SK-N-SH treated with all-trans-retinoic acid at 6 μM for 48 hours (cell line): ENCODE data around the gene UQCR11.

ENCODE experiments used
- ATAC-seq: fragments of 200-7000 bp; cut with Tn5 transposase; 3 replicates; pipeline ENCODE4 v1.9.1; 2020; ENCODE audit warnings: mild to moderate bottlenecking, moderate library complexity
- BACH2 ChIP-seq: fragments of 250-450 bp; sonication (Bioruptor Pico); IDR thresholded peaks from 2 replicates; pipeline ENCODE4 v1.9.0; 2021; ENCODE audit warnings: mild to moderate bottlenecking, borderline replicate concordance
- CSDC2 ChIP-seq: fragments of 250-450 bp; sonication (Bioruptor Pico); IDR thresholded peaks from 2 replicates; pipeline ENCODE4 v1.5.0; 2020; ENCODE audit warnings: mild to moderate bottlenecking, moderate library complexity
- GLIS3 ChIP-seq: fragments of 250-450 bp; sonication (Bioruptor Pico); IDR thresholded peaks from 2 replicates; pipeline ENCODE4 v1.5.0; 2020; ENCODE audit warnings: mild to moderate bottlenecking, moderate library complexity
- ISL1 ChIP-seq: fragments of 250-450 bp; sonication (Bioruptor Pico); IDR thresholded peaks from 2 replicates; pipeline ENCODE4 v2.1.2; 2022; ENCODE audit warnings: mild to moderate bottlenecking, moderate library complexity
- OSR1 ChIP-seq: fragments of 250-450 bp; sonication (Bioruptor Pico); IDR thresholded peaks from 2 replicates; pipeline ENCODE4 v1.8.0; 2022; ENCODE audit warnings: moderate library complexity, mild to moderate bottlenecking, inconsistent platforms
- PPARA ChIP-seq: fragments of 250-450 bp; sonication (Bioruptor Pico); IDR thresholded peaks from 2 replicates; pipeline ENCODE4 v1.5.0; 2020; ENCODE audit warnings: mild to moderate bottlenecking, borderline replicate concordance
- SNAI2 ChIP-seq: fragments of 250-450 bp; sonication (Bioruptor Pico); IDR thresholded peaks from 2 replicates; pipeline ENCODE4 v1.5.0; 2020; ENCODE audit warnings: mild to moderate bottlenecking, moderate library complexity
- TCF4 ChIP-seq: fragments of 250-450 bp; sonication (Bioruptor Pico); IDR thresholded peaks from 2 replicates; pipeline ENCODE4 v1.8.0; 2021; ENCODE audit warnings: mild to moderate bottlenecking, moderate library complexity, borderline replicate concordance
- TOX ChIP-seq: fragments of 250-450 bp; sonication (Bioruptor Pico); IDR thresholded peaks from 2 replicates; pipeline ENCODE4 v1.8.0; 2021; ENCODE audit warnings: mild to moderate bottlenecking, moderate library complexity, borderline replicate concordance
- ZC3H10 ChIP-seq: fragments of 250-450 bp; sonication (Bioruptor Pico); IDR thresholded peaks from 2 replicates; pipeline ENCODE4 v1.5.1; 2021; ENCODE audit warnings: mild to moderate bottlenecking, moderate library complexity
- ZFP30 ChIP-seq: fragments of 450-650 bp; formaldehyde crosslinking; IDR thresholded peaks from 2 replicates; pipeline ENCODE4 v1.5.0; 2022; ENCODE audit warnings: mild to moderate bottlenecking, moderate library complexity
- ZNF565 ChIP-seq: fragments of 450-650 bp; formaldehyde crosslinking; conservative IDR thresholded peaks from 2 replicates; pipeline ENCODE4 v1.5.0; 2020; ENCODE audit warnings: low read depth, mild to moderate bottlenecking, moderate library complexity
- ZNF70 ChIP-seq: fragments of 450-650 bp; formaldehyde crosslinking; IDR thresholded peaks from 2 replicates; pipeline ENCODE4 v1.5.0; 2020; ENCODE audit warnings: mild to moderate bottlenecking, moderate library complexity
- ZNF8 ChIP-seq: fragments of 450-650 bp; formaldehyde crosslinking; IDR thresholded peaks from 2 replicates; pipeline ENCODE4 v1.5.0; 2020; ENCODE audit warnings: mild to moderate bottlenecking, moderate library complexity
- TF ChIP-seq, protein P1 (sequence below): fragments of 250-450 bp; sonication (Bioruptor Pico); IDR thresholded peaks from 2 replicates; pipeline ENCODE4 v1.5.1; 2020; ENCODE audit warnings: low read depth, mild to moderate bottlenecking, moderate library complexity
- TF ChIP-seq, protein P2 (sequence below): fragments of 250-450 bp; sonication (Bioruptor Pico); IDR thresholded peaks from 2 replicates; pipeline ENCODE4 v1.8.0; 2021; ENCODE audit warnings: low read depth, mild to moderate bottlenecking, moderate library complexity, borderline replicate concordance
- TF ChIP-seq, protein P3 (sequence below): fragments of 250-450 bp; sonication (Bioruptor Pico); IDR thresholded peaks from 2 replicates; pipeline ENCODE4 v1.5.1; 2021; ENCODE audit warnings: mild to moderate bottlenecking, moderate library complexity
- TF ChIP-seq, protein P4 (sequence below): fragments of 250-450 bp; sonication (Bioruptor Pico); IDR thresholded peaks from 2 replicates; pipeline ENCODE4 v1.5.0; 2020; ENCODE audit warnings: mild to moderate bottlenecking, moderate library complexity

The UQCR11 gene

DNA sequence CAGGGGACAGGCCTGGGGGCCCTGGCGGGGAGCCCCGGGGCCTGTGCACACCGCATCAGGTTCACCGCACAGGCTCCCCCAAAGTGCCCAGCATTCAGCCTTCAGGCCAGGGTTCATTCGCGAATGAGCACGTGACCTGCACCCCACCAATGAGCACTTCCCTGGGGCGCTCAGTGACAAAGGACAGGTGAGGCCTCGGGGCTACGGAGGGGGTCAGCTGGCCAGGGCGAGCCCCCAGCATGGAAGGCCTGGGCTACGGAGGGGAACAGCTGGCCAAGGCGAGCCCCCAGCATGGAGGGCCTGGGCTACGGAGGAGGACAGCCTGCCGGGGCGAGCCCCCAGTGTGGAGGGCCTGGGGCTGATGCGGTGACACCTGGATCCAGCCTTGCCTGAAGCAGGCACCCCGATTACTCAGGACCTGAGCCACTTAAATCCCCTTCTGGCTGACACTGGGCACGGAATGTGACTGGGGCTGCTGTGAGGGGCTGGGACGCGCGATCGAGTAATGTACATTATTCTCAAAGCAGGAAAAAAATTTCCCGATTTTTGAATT lies 24.1 kb upstream of the UQCR11 start (continued):
- TF ChIP-seq, protein P1, sequence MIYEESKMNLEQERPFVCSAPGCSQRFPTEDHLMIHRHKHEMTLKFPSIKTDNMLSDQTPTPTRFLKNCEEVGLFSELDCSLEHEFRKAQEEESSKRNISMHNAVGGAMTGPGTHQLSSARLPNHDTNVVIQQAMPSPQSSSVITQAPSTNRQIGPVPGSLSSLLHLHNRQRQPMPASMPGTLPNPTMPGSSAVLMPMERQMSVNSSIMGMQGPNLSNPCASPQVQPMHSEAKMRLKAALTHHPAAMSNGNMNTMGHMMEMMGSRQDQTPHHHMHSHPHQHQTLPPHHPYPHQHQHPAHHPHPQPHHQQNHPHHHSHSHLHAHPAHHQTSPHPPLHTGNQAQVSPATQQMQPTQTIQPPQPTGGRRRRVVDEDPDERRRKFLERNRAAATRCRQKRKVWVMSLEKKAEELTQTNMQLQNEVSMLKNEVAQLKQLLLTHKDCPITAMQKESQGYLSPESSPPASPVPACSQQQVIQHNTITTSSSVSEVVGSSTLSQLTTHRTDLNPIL (CRISPR knock-in tag): no peak
- TF ChIP-seq BACH2 (CRISPR knock-in tag) (no peak), ZNF565 (CRISPR knock-in tag) (no peak), ZNF8 (CRISPR knock-in tag) (no peak)

DNA sequence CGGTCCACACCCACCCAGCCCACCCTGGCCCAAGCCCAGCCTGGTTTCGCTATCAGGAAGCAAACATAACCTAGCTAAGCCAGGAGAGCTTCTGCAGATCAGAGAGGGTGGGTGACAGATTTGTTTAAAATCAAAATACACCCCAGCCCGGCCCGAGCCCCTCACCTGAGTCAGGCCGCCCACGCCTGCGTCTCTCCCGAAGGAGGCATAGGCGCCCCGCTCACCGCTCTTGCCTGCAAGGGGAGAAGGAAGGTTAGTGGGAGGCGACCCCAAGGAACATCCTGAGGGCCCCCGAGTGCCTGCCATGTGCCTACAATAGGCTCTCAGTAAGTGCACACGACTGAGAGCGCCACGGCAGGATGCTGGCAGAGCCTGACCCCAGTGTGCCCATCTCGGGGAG lies 21.9 kb upstream of the UQCR11 start:
- TF ChIP-seq ZFP30 (CRISPR knock-in tag) (no peak), ZC3H10 (CRISPR knock-in tag) (no peak)
- ATAC-seq: no peak

DNA sequence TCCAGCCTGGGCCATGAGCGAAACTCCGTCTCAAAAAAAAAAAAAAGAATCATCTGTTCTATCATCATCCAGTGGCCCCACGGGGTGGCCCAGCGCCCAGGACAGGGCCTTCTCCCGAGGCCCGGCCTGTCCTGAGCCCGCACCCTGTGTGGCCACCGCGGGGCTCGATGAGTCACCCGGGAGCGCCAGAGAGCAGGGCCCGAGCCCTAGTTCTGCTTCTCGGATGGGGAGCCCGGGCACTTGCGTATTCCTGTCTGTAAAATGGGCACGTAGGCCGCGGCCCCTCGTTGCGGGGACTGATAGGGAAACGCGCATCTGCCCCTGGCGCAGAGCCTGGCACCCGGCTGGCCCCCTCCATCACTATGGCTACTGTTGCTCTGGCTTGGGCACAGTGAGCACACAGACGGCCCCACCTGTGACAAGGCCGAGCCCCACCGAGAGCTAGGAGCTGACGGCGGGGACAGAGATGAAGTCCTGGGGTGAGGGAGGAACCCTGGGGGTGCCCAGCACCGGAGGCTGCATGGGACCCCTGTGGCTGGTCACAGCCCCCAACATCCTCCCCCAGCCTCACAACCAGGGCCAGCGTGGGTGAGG lies 21.3 kb upstream of the UQCR11 start:
- no peak for ATAC-seq
- TF ChIP-seq OSR1 (CRISPR knock-in tag): no peak
- no peak for TF ChIP-seq SNAI2 (CRISPR knock-in tag)
- TF ChIP-seq, protein P1 (CRISPR knock-in tag): no peak
- no peak for TF ChIP-seq TOX (CRISPR knock-in tag)
- TF ChIP-seq ZNF8 (CRISPR knock-in tag): no peak
- no peak for TF ChIP-seq CSDC2 (CRISPR knock-in tag)

DNA sequence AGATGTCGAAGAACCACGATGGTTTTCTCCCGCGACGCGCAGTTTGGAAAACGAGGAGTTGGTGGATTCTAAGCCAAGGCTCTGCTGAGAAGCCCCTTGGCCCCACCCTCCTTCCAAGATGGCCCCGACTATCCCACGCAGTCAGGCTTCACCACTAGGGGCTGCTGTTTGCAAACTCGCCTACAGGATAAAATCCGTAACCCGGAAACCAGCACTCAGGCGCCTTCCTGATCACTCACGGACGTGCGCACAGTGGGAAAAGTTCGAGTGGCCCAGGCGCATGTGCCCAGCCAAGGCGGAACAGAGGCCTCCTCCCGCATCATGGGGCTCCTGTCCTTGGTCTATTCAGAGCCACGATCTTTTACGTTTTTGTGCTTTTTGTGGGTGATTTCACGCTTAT lies 19.2 kb upstream of the UQCR11 start:
- TF ChIP-seq, protein P2, sequence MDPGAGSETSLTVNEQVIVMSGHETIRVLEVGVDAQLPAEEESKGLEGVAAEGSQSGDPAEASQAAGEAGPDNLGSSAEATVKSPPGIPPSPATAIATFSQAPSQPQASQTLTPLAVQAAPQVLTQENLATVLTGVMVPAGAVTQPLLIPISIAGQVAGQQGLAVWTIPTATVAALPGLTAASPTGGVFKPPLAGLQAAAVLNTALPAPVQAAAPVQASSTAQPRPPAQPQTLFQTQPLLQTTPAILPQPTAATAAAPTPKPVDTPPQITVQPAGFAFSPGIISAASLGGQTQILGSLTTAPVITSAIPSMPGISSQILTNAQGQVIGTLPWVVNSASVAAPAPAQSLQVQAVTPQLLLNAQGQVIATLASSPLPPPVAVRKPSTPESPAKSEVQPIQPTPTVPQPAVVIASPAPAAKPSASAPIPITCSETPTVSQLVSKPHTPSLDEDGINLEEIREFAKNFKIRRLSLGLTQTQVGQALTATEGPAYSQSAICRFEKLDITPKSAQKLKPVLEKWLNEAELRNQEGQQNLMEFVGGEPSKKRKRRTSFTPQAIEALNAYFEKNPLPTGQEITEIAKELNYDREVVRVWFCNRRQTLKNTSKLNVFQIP (CRISPR knock-in tag): no peak
- TF ChIP-seq SNAI2 (CRISPR knock-in tag): no peak
- TF ChIP-seq ZNF8 (CRISPR knock-in tag): no peak
- TF ChIP-seq ZC3H10 (CRISPR knock-in tag): no peak
- TF ChIP-seq TCF4 (CRISPR knock-in tag): no peak
- TF ChIP-seq TOX (CRISPR knock-in tag): no peak
- TF ChIP-seq, protein P3, sequence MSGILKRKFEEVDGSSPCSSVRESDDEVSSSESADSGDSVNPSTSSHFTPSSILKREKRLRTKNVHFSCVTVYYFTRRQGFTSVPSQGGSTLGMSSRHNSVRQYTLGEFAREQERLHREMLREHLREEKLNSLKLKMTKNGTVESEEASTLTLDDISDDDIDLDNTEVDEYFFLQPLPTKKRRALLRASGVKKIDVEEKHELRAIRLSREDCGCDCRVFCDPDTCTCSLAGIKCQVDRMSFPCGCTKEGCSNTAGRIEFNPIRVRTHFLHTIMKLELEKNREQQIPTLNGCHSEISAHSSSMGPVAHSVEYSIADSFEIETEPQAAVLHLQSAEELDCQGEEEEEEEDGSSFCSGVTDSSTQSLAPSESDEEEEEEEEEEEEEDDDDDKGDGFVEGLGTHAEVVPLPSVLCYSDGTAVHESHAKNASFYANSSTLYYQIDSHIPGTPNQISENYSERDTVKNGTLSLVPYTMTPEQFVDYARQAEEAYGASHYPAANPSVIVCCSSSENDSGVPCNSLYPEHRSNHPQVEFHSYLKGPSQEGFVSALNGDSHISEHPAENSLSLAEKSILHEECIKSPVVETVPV (CRISPR knock-in tag): no peak
- no peak for TF ChIP-seq ZNF70
- TF ChIP-seq CSDC2 (CRISPR knock-in tag): no peak
- TF ChIP-seq, protein P4, sequence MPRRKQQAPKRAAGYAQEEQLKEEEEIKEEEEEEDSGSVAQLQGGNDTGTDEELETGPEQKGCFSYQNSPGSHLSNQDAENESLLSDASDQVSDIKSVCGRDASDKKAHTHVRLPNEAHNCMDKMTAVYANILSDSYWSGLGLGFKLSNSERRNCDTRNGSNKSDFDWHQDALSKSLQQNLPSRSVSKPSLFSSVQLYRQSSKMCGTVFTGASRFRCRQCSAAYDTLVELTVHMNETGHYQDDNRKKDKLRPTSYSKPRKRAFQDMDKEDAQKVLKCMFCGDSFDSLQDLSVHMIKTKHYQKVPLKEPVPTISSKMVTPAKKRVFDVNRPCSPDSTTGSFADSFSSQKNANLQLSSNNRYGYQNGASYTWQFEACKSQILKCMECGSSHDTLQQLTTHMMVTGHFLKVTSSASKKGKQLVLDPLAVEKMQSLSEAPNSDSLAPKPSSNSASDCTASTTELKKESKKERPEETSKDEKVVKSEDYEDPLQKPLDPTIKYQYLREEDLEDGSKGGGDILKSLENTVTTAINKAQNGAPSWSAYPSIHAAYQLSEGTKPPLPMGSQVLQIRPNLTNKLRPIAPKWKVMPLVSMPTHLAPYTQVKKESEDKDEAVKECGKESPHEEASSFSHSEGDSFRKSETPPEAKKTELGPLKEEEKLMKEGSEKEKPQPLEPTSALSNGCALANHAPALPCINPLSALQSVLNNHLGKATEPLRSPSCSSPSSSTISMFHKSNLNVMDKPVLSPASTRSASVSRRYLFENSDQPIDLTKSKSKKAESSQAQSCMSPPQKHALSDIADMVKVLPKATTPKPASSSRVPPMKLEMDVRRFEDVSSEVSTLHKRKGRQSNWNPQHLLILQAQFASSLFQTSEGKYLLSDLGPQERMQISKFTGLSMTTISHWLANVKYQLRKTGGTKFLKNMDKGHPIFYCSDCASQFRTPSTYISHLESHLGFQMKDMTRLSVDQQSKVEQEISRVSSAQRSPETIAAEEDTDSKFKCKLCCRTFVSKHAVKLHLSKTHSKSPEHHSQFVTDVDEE (CRISPR knock-in tag): no peak
- no peak for TF ChIP-seq PPARA (CRISPR knock-in tag)
- no peak for TF ChIP-seq BACH2 (CRISPR knock-in tag)
- no peak for TF ChIP-seq ISL1
- no peak for TF ChIP-seq GLIS3 (CRISPR knock-in tag)
- TF ChIP-seq, protein P1 (CRISPR knock-in tag): no peak
- peak; percentile 78 for ATAC-seq
